LNCAP (cell line): ENCODE results near the gene USP4.

Experiments used
- CTCF ChIP-seq: fragments of 450-650 bp; IDR thresholded peaks from 2 replicates; pipeline ENCODE4 v1.5.1; 2017; ENCODE audit warnings: mild to moderate bottlenecking

The USP4 gene

DNA sequence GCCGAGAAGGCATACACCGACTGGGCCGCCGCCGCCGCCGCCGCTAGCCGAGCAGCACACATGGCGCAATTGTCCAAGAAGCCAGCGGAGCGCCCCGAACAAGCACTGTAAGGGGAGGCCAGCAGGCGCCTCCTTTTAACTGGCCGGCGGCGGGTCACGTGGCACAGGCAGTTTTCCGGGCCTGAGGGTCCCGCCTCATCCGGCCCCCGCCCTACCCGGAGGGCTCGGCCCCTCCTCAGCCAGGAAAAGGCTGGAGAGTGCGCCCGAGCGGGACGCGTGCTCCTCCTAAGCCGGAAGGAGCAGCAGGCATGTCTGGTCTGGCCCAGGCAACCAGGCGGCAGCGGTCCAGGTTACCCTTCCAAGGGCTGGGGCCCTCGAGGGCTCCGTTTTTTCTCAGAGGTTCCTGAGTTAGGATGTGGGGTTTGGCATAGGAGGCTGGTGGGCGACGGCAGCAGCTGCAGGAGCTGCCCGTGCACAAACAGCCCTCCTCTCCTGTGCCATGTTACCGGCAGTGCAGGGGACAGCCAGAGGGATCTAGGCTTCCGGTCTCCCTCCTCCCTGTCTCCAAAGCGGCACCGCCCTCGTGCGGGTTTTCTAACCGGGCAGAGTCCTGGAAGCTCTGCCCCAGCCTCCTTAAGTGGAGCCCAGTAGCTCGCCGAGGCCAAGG, 18.5 kb upstream of the USP4 start, which contains the start of gene GPX1:
Gene GPX1, minus strand, starts transcription at position 137 of the 667 bp plus-strand sequence. Its CDS starts 75 bp downstream, at position 62.
- no peak for TF ChIP-seq CTCF

DNA sequence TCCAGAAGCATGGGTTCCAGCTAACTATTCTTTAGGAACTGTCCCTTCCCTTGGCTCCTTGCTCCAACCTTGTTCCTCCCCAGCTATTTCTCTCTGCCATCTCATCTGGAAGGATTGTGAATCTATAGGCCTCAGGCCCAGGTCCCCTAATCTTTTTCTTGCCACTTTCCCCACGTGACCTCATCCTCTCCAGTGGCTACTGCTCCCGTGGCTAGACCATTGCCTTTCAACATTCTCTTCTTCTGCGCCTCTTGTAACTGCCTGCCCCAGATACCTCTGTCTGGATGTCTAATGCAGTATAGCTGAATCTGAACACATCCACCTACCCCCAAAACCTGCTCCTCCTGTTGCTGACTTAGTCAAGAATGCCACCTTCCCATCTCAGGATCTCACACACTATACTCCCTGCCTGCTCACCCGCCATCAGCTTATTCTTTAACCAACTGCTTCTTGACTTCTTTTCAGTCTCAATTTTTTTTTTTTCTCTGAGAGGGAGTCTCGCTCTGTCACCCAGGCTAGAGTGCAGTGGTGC, 13.1 kb upstream of the USP4 start:
- TF ChIP-seq CTCF: no peak

GRCh38 chr3:49352281-49352680, 12.4 kb upstream of the USP4 start:
- TF ChIP-seq CTCF: no peak

GRCh38 chr3:49351521-49352011, 11.7 kb upstream of the USP4 start:
- no peak for TF ChIP-seq CTCF

DNA sequence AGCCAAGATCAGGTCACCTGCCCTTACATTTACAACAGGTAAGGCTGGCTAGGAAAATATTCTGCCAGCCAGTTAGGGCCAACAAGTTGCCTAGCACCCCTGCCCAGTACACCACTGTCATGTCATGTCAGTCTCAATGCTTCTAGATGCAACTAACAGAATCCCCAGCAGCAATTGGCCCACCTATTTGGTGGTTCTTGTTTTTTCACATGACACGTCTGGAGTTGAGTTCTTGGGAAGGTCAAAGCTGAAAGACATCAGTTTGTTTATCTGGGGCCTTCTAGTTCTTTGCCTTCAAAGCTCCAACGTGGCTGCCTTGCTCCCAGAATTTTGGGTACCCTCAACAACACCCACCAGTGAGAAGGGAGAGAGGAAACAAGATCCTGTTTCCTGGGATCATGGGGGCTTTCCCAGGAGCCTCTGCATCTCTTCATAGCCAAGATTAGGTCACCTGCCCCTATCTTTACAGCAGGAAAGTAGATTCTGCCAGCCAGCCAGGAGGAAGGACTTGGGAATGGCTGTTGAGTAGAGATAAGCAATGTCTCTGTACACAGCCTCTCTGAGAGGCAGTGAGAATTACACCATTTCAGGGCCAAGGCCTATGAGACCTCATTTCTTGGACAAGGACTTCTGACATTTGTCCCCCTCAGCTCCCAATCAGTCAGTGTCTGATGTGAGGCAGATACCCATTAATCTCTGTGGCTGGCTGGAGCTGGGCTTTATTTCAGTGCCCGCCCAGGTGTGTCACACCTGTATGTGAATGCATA, 9.7 kb upstream of the USP4 start:
- no peak for TF ChIP-seq CTCF

- TF ChIP-seq CTCF: no peak
These were observed 7.0 kb upstream of the USP4 start for GRCh38 chr3:49346797-49347251.

DNA sequence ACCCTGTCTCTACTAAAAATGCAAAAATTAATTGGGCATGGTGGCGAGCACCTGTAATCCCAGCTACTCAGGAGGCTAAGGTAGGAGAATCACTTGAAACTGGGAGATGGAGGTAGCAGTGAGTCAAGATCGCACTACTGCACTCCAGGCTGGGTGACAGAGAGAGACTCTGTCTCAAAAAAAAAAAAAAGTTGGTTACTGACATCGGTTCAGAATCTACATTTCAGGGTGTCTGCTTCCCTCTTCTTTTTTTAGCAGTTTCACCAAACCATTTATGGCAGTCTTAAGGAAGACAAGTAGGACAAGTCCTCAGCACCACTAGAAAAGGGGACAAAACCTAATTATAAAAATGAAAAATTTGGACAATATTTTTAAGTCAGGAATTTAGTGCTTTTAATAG, 3.3 kb upstream of the USP4 start:
- TF ChIP-seq CTCF: no peak
